ENCODE results near the gene TTPAL. TPM values are rescaled to one million over a fixed set of nuclear protein-coding genes. Genes with fewer than 3 reads are reported as not detected.

Gene TTPAL
- total and polyA plus RNA-seq, 4 donors = 11.6 to 39.7 (median 17.6) TPM

GRCh38 chr20:44468044-44468782 lies 7.5 kb upstream of the TTPAL start:
- Histone ChIP-seq H3K9ac (ENCODE audit: low read depth in 1 of 2, low read length in 2 of 2) (peak overlapping the region in 1 of 2 donors; percentile 82), H3K27me3 (ENCODE audit: control insufficient read depth in 4 of 4, insufficient read depth in 4 of 4, low read length in 3 of 4) (no peaks in the 10 kb centered on the region), H3K4me3 (ENCODE audit: low read depth in 1 of 3, low read length in 3 of 3) (peak overlapping the region in 1 of 3 donors; percentile 5), H3K9me3 (ENCODE audit: control insufficient read depth in 4 of 4, low read length in 3 of 4) (no peaks in the 10 kb centered on the region), H3K36me3 (ENCODE audit: control insufficient read depth in 4 of 4, insufficient read depth in 3 of 4, low read depth in 1 of 4, low read length in 3 of 4) (no peaks in the 10 kb centered on the region), H3K4me1 (ENCODE audit: control insufficient read depth in 4 of 4, insufficient read depth in 4 of 4, low read length in 3 of 4) (peaks cover 20 to 76% (median 61%) of the 10 kb centered on the region in 4 donors), H3K27ac (ENCODE audit: low read depth in 1 of 2, low read length in 2 of 2) (peak overlapping the region; percentile 92 to 94)
- 51% methylated on average over 8 of the region's 8 CpGs for WGBS
- TF ChIP-seq ATF3 (IDR thresholded peaks at IDR 0.05) = no peak
- no peak for TF ChIP-seq REST (IDR thresholded peaks at IDR 0.05)
- no peak for TF ChIP-seq FOXA1 (IDR thresholded peaks at IDR 0.05)
- no peak for TF ChIP-seq FOXA2 (IDR thresholded peaks at IDR 0.05)
- peak; percentile 4 for TF ChIP-seq CTCF (IDR thresholded peaks at IDR 0.05; ENCODE audit: low read depth, low read length, missing input control)
- DNase-seq (ENCODE audit: low spot score) = no peak

GRCh38 chr20:44470327-44470726 lies 5.3 kb upstream of the TTPAL start:
- DNase-seq (ENCODE audit: low spot score) = no peak
- H3K27me3 ChIP-seq (ENCODE audit: control insufficient read depth in 4 of 4, insufficient read depth in 4 of 4, low read length in 3 of 4) = no peaks in the 10 kb centered on the region
- H3K4me1 ChIP-seq (ENCODE audit: control insufficient read depth in 4 of 4, insufficient read depth in 4 of 4, low read length in 3 of 4) = peaks cover 18 to 69% (median 56%) of the 10 kb centered on the region in 4 donors
- H3K4me3 ChIP-seq (ENCODE audit: low read depth in 1 of 3, low read length in 3 of 3) = no peak overlapping the region
- peak overlapping the region in 1 of 2 donors; percentile 33 for H3K9ac ChIP-seq (ENCODE audit: low read depth in 1 of 2, low read length in 2 of 2)
- 31% methylated on average over 5 of the region's 5 CpGs for WGBS
- peak overlapping the region; percentile 92 to 94 for H3K27ac ChIP-seq (ENCODE audit: low read depth in 1 of 2, low read length in 2 of 2)
- H3K36me3 ChIP-seq (ENCODE audit: control insufficient read depth in 4 of 4, insufficient read depth in 3 of 4, low read depth in 1 of 4, low read length in 3 of 4) = no peaks in the 10 kb centered on the region
- H3K9me3 ChIP-seq (ENCODE audit: control insufficient read depth in 4 of 4, low read length in 3 of 4) = no peaks in the 10 kb centered on the region
- TF ChIP-seq MAX (IDR thresholded peaks at IDR 0.05) (peak; percentile 74), REST (IDR thresholded peaks at IDR 0.05) (peak; percentile 18), HNF4G (IDR thresholded peaks at IDR 0.05) (peak; percentile 16), HNF4A (conservative IDR thresholded peaks at IDR 0.05) (peak; percentile 41 to 76), RAD21 (IDR thresholded peaks at IDR 0.05) (peak; percentile 41 to 61), EGR1 (IDR thresholded peaks at IDR 0.05; ENCODE audit: low read depth in 2 of 2) (peak in 1 of 2 donors; percentile 40), NR2F2 (IDR thresholded peaks at IDR 0.05) (no peak), GABPA (IDR thresholded peaks at IDR 0.05 in 1 of 2, conservative IDR thresholded peaks at IDR 0.05 in 1 of 2) (no peak), TAF1 (conservative IDR thresholded peaks at IDR 0.05) (no peak), SP1 (IDR thresholded peaks at IDR 0.05) (peak; percentile 59), ZBTB33 (IDR thresholded peaks at IDR 0.05) (peak; percentile 71), FOXA2 (IDR thresholded peaks at IDR 0.05) (no peak), JUND (IDR thresholded peaks at IDR 0.05) (peak in 1 of 2 donors; percentile 44), ATF3 (IDR thresholded peaks at IDR 0.05) (no peak), CTCF (IDR thresholded peaks at IDR 0.05; ENCODE audit: low read depth, low read length, missing input control) (no peak)
